ENCODE results near the gene FBXO28. TPM values are rescaled to one million over a fixed set of nuclear protein-coding genes. Genes with fewer than 3 reads are reported as not detected.

The FBXO28 gene
- 10 to 100 TPM; 30.6 to 35.3 TPM for total RNA-seq

GRCh38 chr1:224113918-224114786, at the start of gene FBXO28:
TSS of gene FBXO28 (plus strand) at chr1:224114111. CDS start at chr1:224114130, 19 bp downstream.

GRCh38 chr1:224182866-224183590, 69.1 kb downstream of the FBXO28 start, which contains the start of gene DEGS1:
TSS of gene DEGS1 (plus strand) at chr1:224183240. CDS start at chr1:224183337, 97 bp downstream.

Small RNA genes within 50 kb of the gene (small RNA-seq; reads per million reads assigned to genes)
- 0 to 0.17 reads per million in 2 donors for gene AC092809.3
- gene RF00139, result 0.04 to 0.06 reads per million in 2 donors
- 0 reads per million in 2 donors for gene RN7SKP49

Other genes starting within 250 kb of the FBXO28 start
- gene DEGS1, start 69.1 kb downstream of the FBXO28 start, total RNA-seq, result 10 to 100 TPM; 84.0 to 99.6 TPM
- 10 to 100 TPM; 18.6 to 31.6 TPM for gene NVL, start 216.1 kb downstream of the FBXO28 start, total RNA-seq
- gene CNIH4, start 242.8 kb downstream of the FBXO28 start, total RNA-seq, result 10 to 100 TPM; 44.4 to 87.6 TPM

Measured in melanocyte of skin (primary cell).